HL-60/S4 treated with phorbol 12-myristate 13-acetate at 8.2 ng/mL for 4 days and 3 days (cell line): ENCODE results near the gene LAMA3.

Source experiments
- in situ Hi-C: fragments of 300-500 bp; cut with MboI; formaldehyde crosslinking; loops from 2 replicates; pipeline ENCODE4 v1.15.0; 2022; ENCODE audit warnings: low sequenced_read_pairs

LAMA3 gene

DNA sequence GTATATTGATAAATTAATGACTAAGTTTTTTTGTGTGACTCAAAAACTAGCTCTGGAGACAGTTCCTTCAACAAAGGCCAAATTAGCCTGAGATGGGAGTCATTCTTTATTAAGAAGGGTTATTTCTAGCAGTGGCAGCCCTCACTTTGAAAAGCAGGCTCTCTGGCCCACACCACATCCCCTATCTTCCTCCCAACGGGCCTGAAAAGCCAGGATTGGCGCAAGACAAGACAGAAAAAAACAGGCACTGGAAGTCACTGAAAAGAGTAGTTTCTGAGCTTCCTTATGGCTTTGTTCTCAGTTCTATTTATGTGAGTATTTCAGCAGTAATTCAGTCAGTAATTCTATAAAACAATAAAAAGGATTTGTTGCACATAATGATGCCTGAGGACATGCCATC, 149.0 kb downstream of the LAMA3 start:
- in situ Hi-C loops, result loop anchor here (25.0 kb wide), 1 partner anchor 274 kb away; no protein-coding TSS in a partner anchor

- in situ Hi-C loops, result loop anchor here (25.0 kb wide), 1 partner anchor 273 kb away; no protein-coding TSS in a partner anchor
Measured at GRCh38 chr18:23838801-23839366, 149.6 kb downstream of the LAMA3 start.

GRCh38 chr18:23842305-23842704, 153.1 kb downstream of the LAMA3 start:
- in situ Hi-C loops, result loop anchor here (25.0 kb wide), 1 partner anchor 270 kb away; no protein-coding TSS in a partner anchor

- in situ Hi-C loops, result loop anchor here (25.0 kb wide), 1 partner anchor 267 kb away; no protein-coding TSS in a partner anchor
Measured at GRCh38 chr18:23844991-23845680, 155.9 kb downstream of the LAMA3 start.

DNA sequence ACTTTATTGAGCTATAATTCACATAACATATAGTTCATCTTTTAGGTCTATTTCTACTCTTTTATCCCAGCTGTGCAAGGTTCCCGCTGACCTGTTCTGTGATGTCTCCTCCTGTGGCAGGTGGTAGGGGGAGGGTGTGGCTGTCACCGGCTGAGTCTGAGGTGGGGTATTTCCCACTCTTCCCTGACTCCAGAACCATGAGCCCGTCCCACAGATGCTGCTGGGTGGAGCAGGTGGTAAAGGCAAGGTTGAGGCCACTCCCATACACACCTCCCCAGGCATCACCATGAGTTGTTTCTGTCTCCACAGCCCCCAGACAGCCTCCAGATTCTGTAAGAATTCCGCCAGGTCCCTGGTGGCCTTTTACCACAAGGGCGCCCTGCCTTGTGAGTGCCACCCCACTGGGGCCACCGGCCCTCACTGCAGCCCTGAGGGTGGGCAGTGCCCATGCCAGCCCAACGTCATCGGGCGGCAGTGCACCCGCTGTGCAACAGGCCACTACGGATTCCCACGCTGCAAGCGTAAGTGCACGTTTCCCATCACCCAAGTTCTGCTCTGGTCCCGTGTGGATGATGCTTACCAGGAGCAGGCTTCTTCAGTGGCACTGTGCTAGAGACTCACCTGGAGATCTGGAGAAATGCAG, 156.9 kb downstream of the LAMA3 start:
- in situ Hi-C loops, result loop anchor here (25.0 kb wide), 1 partner anchor 266 kb away; no protein-coding TSS in a partner anchor

GRCh38 chr18:23847321-23847986, 158.2 kb downstream of the LAMA3 start:
- in situ Hi-C loops, result loop anchor here (25.0 kb wide), 1 partner anchor 265 kb away; no protein-coding TSS in a partner anchor

- in situ Hi-C loops, result loop anchor here (25.0 kb wide), 1 partner anchor 263 kb away; no protein-coding TSS in a partner anchor
Measured at GRCh38 chr18:23849141-23849540, 159.9 kb downstream of the LAMA3 start.

- in situ Hi-C loops, result no loop called here
Measured at GRCh38 chr18:23850215-23850614, 161.0 kb downstream of the LAMA3 start.

DNA sequence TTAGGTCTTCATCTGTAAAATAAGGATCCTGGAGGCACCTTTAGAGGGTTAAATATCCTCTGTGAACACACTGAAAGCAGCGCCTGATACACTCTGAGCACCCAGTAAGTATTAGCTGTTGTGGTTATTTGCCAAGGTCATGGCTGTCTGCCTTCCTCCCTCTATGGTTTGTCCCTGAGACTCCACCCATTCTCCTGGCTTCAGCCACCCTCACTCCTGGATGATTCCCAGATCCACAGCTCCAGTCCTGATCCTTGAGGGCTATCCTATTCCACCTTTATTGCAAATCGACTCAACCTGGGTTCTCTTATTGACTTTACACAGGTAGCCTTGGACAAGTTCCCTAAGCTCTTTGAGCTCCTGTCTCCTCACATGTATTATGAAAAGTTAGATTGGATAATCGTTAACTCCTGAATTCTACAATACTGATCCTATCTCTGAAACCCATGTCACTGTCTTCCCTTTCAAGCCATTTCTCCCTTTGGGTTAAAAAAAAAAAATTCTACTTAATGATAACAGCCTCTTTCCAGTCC, 162.3 kb downstream of the LAMA3 start:
- in situ Hi-C loops, result no loop called here

DNA sequence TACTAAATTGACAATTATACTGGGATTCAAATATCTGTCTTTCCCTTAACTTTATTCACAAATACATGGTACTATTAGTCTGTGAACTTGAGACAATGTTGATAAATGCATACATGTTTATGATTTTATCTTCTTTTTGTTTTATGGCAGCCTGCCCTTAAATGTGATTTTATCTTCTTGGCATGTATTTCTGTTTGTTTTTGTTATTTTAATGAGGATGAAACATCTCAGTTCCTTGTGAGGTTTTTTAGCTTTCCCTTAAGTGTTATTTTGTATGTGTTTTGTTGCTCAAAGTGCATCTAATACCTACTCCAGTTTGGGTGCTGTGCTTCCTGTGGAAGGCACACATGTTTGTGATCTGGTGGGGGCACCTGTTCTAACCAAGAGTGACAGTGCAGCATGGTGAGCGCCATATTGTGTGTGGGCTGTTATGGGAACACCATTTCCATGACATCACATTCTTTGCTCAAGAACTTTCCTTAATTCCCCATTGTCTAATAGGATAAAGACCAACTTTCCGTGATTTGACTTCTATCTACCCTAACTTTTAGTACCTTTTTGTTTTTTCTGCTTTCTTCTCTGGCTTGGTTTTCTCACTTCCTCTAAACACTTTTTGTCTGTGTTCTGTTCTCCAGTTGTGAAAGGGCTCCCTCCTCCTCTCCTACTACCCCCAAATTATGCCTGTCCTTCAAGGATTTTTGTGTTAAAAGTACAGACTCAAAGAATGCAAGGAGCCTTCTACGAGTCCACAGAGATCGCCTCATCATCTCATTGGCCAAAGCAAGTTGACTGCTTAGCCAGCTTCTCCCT, 163.2 kb downstream of the LAMA3 start:
- in situ Hi-C loops, result no loop called here

GRCh38 chr18:23853448-23854195, 164.4 kb downstream of the LAMA3 start:
- in situ Hi-C loops, result no loop called here

- in situ Hi-C loops, result no loop called here
Measured at GRCh38 chr18:23855721-23856120, 166.5 kb downstream of the LAMA3 start.

DNA sequence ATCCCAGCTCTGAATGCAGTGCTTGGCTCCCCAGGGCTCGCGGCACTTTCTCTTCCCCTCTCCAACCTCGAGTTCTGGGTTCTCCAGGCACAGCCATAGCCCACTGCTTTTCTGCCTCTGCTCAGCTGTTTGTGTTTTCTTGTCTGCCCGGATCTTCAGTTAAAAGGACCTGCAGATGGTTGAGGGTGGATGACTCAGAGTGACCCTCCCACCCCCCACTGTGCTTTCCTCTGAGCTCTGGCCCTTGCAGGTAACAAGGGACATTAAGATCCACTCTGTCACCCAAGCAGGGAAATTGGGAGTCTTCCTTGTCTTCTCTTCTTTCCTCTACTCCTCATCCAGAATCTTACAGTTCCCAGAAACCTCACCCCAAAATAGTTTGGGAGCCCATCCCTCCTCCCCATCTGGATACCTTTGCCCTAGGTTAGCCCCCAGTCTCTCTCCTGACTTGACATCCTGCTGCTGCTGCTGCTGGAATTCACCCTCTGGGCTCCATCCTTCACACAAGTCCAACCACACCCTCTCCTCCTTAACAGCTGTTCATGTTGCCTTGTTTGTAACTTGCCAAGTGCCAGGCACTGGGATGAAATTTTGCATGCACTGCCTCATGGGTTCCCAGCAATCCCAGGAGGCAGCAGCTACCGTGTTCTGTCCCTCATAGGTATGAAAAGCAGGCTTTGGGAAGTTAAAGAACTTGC, 167.4 kb downstream of the LAMA3 start:
- in situ Hi-C loops, result no loop called here

GRCh38 chr18:23857164-23857552, 167.9 kb downstream of the LAMA3 start:
- in situ Hi-C loops, result no loop called here

DNA sequence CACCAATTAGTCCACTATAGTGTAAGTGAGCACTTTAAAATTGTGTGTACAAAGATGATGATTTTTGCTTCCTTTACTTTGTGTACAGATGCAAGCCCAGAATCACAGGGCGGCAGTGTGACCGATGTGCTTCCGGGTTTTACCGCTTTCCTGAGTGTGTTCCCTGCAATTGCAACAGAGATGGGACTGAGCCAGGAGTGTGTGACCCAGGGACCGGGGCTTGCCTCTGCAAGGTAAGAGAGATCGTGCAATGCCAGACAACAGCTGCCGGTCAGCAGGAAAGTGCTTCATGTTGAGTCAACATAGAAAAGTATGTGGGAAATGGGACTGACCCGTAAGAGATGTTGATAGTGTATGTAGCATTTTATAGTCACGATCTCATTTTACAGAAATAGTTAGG, 168.5 kb downstream of the LAMA3 start:
- in situ Hi-C loops, result no loop called here

DNA sequence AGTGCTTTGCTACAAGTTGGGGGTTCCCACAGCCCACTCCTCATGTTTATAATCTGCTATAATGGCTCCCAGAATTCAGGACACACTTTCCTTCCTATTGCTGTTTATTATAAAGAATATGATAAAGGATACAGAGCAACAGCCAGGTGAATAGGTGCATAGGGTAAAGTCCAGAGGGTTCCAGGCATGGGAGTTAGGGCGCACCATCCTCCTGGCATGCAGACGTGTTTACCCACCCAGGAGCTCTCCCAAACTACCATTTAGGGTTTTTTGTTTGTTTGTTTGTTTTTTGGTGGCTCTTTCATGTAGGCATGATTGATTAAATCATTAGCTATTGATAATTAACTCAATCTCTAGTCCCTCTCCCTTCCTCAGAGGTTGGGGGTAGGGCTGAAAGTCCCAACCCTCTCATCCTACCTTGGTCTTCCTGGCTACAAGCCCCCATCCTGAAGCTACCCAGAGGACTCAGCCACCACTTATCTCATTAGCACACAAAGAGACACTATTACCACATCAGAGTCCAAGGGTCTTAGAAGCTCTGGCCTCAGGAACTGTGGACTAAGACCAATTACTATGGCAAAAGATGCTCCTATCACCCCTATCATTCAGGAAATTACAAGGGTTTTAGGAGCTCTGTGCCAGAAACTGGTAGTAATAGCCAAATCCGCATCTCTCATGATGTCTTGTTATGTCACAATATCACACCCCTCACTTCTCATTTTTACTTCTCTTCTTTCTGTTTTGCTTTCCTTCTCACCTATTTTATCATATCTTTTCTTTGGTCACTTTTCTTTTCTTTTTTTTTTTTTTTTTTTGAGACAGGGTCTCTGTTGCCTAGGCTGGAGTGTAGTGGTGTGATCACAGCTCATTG, 170.4 kb downstream of the LAMA3 start:
- in situ Hi-C loops, result no loop called here

DNA sequence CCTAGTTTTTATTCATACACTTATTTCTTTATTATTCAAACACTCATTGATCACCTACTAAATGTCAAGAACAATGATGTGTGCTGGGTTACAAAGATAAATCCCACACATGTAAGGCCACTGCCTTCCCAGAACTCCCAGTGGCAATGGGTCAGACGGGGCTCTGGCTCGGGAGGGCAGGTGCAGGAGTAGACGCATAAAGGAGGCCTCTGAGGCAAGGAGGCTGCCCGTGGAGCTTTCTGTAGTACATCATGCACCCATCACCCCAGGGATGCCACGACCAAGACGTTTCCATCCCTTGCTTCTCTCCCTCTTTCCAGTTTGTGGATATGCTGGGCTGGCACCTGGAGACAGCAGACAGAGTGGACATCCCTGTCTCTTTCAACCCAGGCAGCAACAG, 172.1 kb downstream of the LAMA3 start:
- in situ Hi-C loops, result no loop called here
